ENCODE measurements around the gene CDK3. TPM values are rescaled to one million over a fixed set of nuclear protein-coding genes. Genes with fewer than 3 reads are reported as not detected.

CDK3 gene
- total RNA-seq, 4 donors from 2014 or later: 5.6 to 33.1 (median 9.6) TPM

GRCh38 chr17:76032780-76033108 lies 32.1 kb downstream of the CDK3 start:
- 91% methylated on average over 5 of the region's 5 CpGs for WGBS
- no peaks in the 10 kb centered on the region for H3K36me3 ChIP-seq
- H3K4me1 ChIP-seq: peaks cover 30% of the 10 kb centered on the region
- DNase-seq (ENCODE audit: low spot score in 2 of 2): no peak
- no peak overlapping the region for H3K27ac ChIP-seq
- TF ChIP-seq EP300 (IDR thresholded peaks at IDR 0.05): no peak
- TF ChIP-seq POLR2A (IDR thresholded peaks at IDR 0.05): no peak
- TF ChIP-seq POLR2AphosphoS5 (IDR thresholded peaks at IDR 0.05): no peak
- TF ChIP-seq CTCF (IDR thresholded peaks at IDR 0.05): no peak
- no peaks in the 10 kb centered on the region for H3K27me3 ChIP-seq
- no peak overlapping the region for H3K4me3 ChIP-seq
- H3K9me3 ChIP-seq: no peaks in the 10 kb centered on the region

- DNase-seq (ENCODE audit: low spot score in 2 of 2): no peak
- no peaks in the 10 kb centered on the region for H3K9me3 ChIP-seq
- peaks cover 27% of the 10 kb centered on the region for H3K4me1 ChIP-seq
- peaks cover 3% of the 10 kb centered on the region for H3K36me3 ChIP-seq
- TF ChIP-seq EP300 (IDR thresholded peaks at IDR 0.05): no peak
- TF ChIP-seq CTCF (IDR thresholded peaks at IDR 0.05): no peak
- no peak for TF ChIP-seq POLR2AphosphoS5 (IDR thresholded peaks at IDR 0.05)
- TF ChIP-seq POLR2A (IDR thresholded peaks at IDR 0.05): no peak
- no peaks in the 10 kb centered on the region for H3K27me3 ChIP-seq
- no peak overlapping the region for H3K4me3 ChIP-seq
- no peak overlapping the region for H3K27ac ChIP-seq
- WGBS: 100% methylated on average over 6 of the region's 6 CpGs
These were observed 32.5 kb downstream of the CDK3 start for GRCh38 chr17:76033139-76033538.

- Histone ChIP-seq H3K27me3 (no peaks in the 10 kb centered on the region), H3K36me3 (peaks cover 18% of the 10 kb centered on the region), H3K4me1 (peaks cover 11% of the 10 kb centered on the region), H3K27ac (no peak overlapping the region), H3K4me3 (no peak overlapping the region), H3K9me3 (no peaks in the 10 kb centered on the region)
- TF ChIP-seq POLR2AphosphoS5 (IDR thresholded peaks at IDR 0.05) (no peak), CTCF (IDR thresholded peaks at IDR 0.05) (no peak), POLR2A (IDR thresholded peaks at IDR 0.05) (no peak)
- WGBS: 78% methylated on average over 13 of the region's 13 CpGs
- no peak for DNase-seq (ENCODE audit: low spot score in 2 of 2)
These were observed 34.0 kb downstream of the CDK3 start for GRCh38 chr17:76034428-76035350.

- no peaks in the 10 kb centered on the region for H3K9me3 ChIP-seq
- H3K27ac ChIP-seq: no peak overlapping the region
- peaks cover 38% of the 10 kb centered on the region for H3K36me3 ChIP-seq
- H3K27me3 ChIP-seq: no peaks in the 10 kb centered on the region
- WGBS: 53% methylated on average over 19 of the region's 22 CpGs
- no peak for TF ChIP-seq POLR2AphosphoS5 (IDR thresholded peaks at IDR 0.05)
- TF ChIP-seq POLR2A (IDR thresholded peaks at IDR 0.05): no peak
- TF ChIP-seq EP300 (IDR thresholded peaks at IDR 0.05): no peak
- no peak for TF ChIP-seq CTCF (IDR thresholded peaks at IDR 0.05)
- H3K4me3 ChIP-seq: no peak overlapping the region
- H3K4me1 ChIP-seq: peaks cover 7% of the 10 kb centered on the region
- no peak for DNase-seq (ENCODE audit: low spot score in 2 of 2)
These were observed 36.0 kb downstream of the CDK3 start for GRCh38 chr17:76036497-76037261.

- Histone ChIP-seq H3K36me3 (peaks cover 52% of the 10 kb centered on the region), H3K4me1 (peaks cover 7% of the 10 kb centered on the region), H3K27ac (no peak overlapping the region), H3K9me3 (no peaks in the 10 kb centered on the region), H3K4me3 (no peak overlapping the region), H3K27me3 (no peaks in the 10 kb centered on the region)
- no peak for DNase-seq (ENCODE audit: low spot score in 2 of 2)
- TF ChIP-seq POLR2A (IDR thresholded peaks at IDR 0.05) (no peak), POLR2AphosphoS5 (IDR thresholded peaks at IDR 0.05) (no peak), EP300 (IDR thresholded peaks at IDR 0.05) (no peak), CTCF (IDR thresholded peaks at IDR 0.05) (no peak)
- WGBS: 66% methylated on average over 3 of the region's 3 CpGs
These were observed 37.4 kb downstream of the CDK3 start for GRCh38 chr17:76038050-76038449.
